K562 (cell line): ENCODE data around the gene GTF3C1. TPM values are rescaled to one million over a fixed set of nuclear protein-coding genes. Genes with fewer than 3 reads are reported as not detected.

ENCODE experiments used
- ARID1B ChIP-seq: fragments of 450-650 bp; IDR thresholded peaks from 2 replicates; pipeline ENCODE4 v1.6.1; 2016; ENCODE audit warnings: antibody characterized with exemption, mild to moderate bottlenecking, inconsistent platforms
- DACH1 ChIP-seq: fragments of 450-650 bp; IDR thresholded peaks from 2 replicates; pipeline ENCODE4 v1.6.1; 2018; ENCODE audit not compliant: partially characterized antibody
- GABPB2 ChIP-seq: fragments of 250-450 bp; sonication (Bioruptor Pico); conservative IDR thresholded peaks from 2 replicates; pipeline ENCODE4 v1.5.1; 2021; ENCODE audit warnings: mild to moderate bottlenecking
- GATA2 ChIP-seq: sonication (generic); formaldehyde crosslinking; IDR thresholded peaks from 2 replicates; pipeline ENCODE4 v1.4.0; 2020; ENCODE audit warnings: mild to moderate bottlenecking, missing genetic modification reagents
- HCFC1 ChIP-seq: IDR thresholded peaks from 2 replicates; pipeline ENCODE4 v1.6.1; 2012; ENCODE audit warnings: low read depth, low read length, improper control_type of control experiment
- ID3 ChIP-seq, 2 experiments: fragments of 250-450 bp in 1 of 2; fragments of 450-650 bp in 1 of 2; sonication (Bioruptor Pico) in 1 of 2; IDR thresholded peaks; 2 replicates each; pipeline versions ENCODE4 v1.6.1 to v1.8.0; 2016 to 2021; ENCODE audit warnings: mild to moderate bottlenecking in 2 of 2, moderate library complexity in 2 of 2, missing compliant biosample characterization in 1 of 2, missing genetic modification characterization in 1 of 2
- ILF3 ChIP-seq: fragments of 450-650 bp; IDR thresholded peaks from 2 replicates; pipeline ENCODE4 v1.6.1; 2018; ENCODE audit warnings: antibody characterized with exemption, mild to moderate bottlenecking, moderate library complexity, borderline replicate concordance
- KAT7 ChIP-seq: sonication (generic); formaldehyde crosslinking; IDR thresholded peaks from 2 replicates; pipeline ENCODE4 v1.8.0; 2022; ENCODE audit warnings: missing genetic modification reagents, mild to moderate bottlenecking, borderline replicate concordance
- KAT8 ChIP-seq: fragments of 450-650 bp; IDR thresholded peaks from 2 replicates; pipeline ENCODE4 v1.6.1; 2016; ENCODE audit warnings: low read depth, mild to moderate bottlenecking
- KLF10 ChIP-seq: fragments of 250-450 bp; sonication (Bioruptor Pico); IDR thresholded peaks from 2 replicates; pipeline ENCODE4 v1.6.1; 2021; ENCODE audit warnings: matching md5 sums
- MAFF ChIP-seq: IDR thresholded peaks from 2 replicates; pipeline ENCODE4 v1.6.1; 2012; ENCODE audit warnings: low read length, improper control_type of control experiment
- MEF2A ChIP-seq: IDR thresholded peaks from 2 replicates; pipeline ENCODE4 v1.6.1; 2011; ENCODE audit warnings: low read depth, mild to moderate bottlenecking, low read length, moderate library complexity; ENCODE audit not compliant: control insufficient read depth
- MEIS2 ChIP-seq: fragments of 450-650 bp; IDR thresholded peaks from 2 replicates; pipeline ENCODE4 v1.6.1; 2014; ENCODE audit warnings: mild to moderate bottlenecking; ENCODE audit not compliant: partially characterized antibody
- RAD51 ChIP-seq: fragments of 450-650 bp; IDR thresholded peaks from 2 replicates; pipeline ENCODE4 v1.7.1; 2016; ENCODE audit warnings: low read depth, mild to moderate bottlenecking, borderline replicate concordance
- TEAD4 ChIP-seq, 2 experiments: sonication (generic) in 1 of 2; formaldehyde crosslinking in 1 of 2; IDR thresholded peaks; 2 replicates each; pipeline versions ENCODE4 v1.6.1 to v1.8.0; 2012 to 2022; ENCODE audit warnings: borderline replicate concordance in 1 of 2, inconsistent platforms in 1 of 2, low read length in 1 of 2, mild to moderate bottlenecking in 1 of 2, missing genetic modification reagents in 1 of 2
- XRCC3 ChIP-seq: fragments of 450-650 bp; IDR thresholded peaks from 2 replicates; pipeline ENCODE4 v1.6.1; 2017; ENCODE audit warnings: mild to moderate bottlenecking, moderate library complexity
- ZFP1 ChIP-seq: fragments of 450-650 bp; formaldehyde crosslinking; IDR thresholded peaks from 2 replicates; pipeline ENCODE4 v1.4.0; 2020; ENCODE audit warnings: mild to moderate bottlenecking, mixed read lengths
- ZKSCAN1 ChIP-seq: fragments of 150-350 bp; IDR thresholded peaks from 2 replicates; pipeline ENCODE4 v1.6.1; 2016; ENCODE audit warnings: low read depth, low read length
- ZKSCAN3 ChIP-seq: fragments of 250-450 bp; sonication (Bioruptor Pico); IDR thresholded peaks from 2 replicates; pipeline ENCODE4 v1.4.0; 2020
- ZNF197 ChIP-seq: fragments of 200-800 bp; sonication (Bioruptor generic); IDR thresholded peaks from 2 replicates; pipeline ENCODE4 v1.6.1; 2016; ENCODE audit warnings: low read depth, missing genetic modification characterization, missing compliant biosample characterization
- ZNF449 ChIP-seq: fragments of 250-450 bp; sonication (Bioruptor Pico); IDR thresholded peaks from 2 replicates; pipeline ENCODE4 v1.8.0; 2022; ENCODE audit warnings: moderate library complexity, mild to moderate bottlenecking, inconsistent platforms
- ZNF699 ChIP-seq: fragments of 250-450 bp; sonication (Bioruptor Pico); IDR thresholded peaks from 2 replicates; pipeline ENCODE4 v1.8.0; 2021; ENCODE audit warnings: mild to moderate bottlenecking, moderate library complexity; ENCODE audit not compliant: insufficient replicate concordance
- ZSCAN29 ChIP-seq: fragments of 450-650 bp; IDR thresholded peaks from 2 replicates; pipeline ENCODE4 v1.6.1; 2017
- ZSCAN32 ChIP-seq: fragments of 450-650 bp; formaldehyde crosslinking; IDR thresholded peaks from 2 replicates; pipeline ENCODE4 v1.4.0; 2020; ENCODE audit warnings: mild to moderate bottlenecking, moderate library complexity
- polyA plus RNA-seq, 8 experiments: library from polyadenylated mRNA; depleted of rRNA in 4 of 8; stranded (reverse) in 5 of 8; unstranded in 3 of 8; fragments of >200 nt; fragmentation: Nextera tagmentation in 2 of 8; fragmentation: Illumina TruSeq in 1 of 8; extraction: Ambion mirVana in 2 of 8; extraction: Trizol in 1 of 8; gene quantifications; 2 replicates each; pipeline versions ENCODE4 v1.2.1 to v1.2.3, GENCODE V29; 2011 to 2014; ENCODE audit warnings: inconsistent platforms in 1 of 8, missing spikeins in 1 of 8
- total RNA-seq, 7 experiments: library from RNA; depleted of rRNA in 6 of 7; stranded (reverse); fragments of >200 nt in 6 of 7; fragmentation: Illumina TruSeq in 2 of 7; extraction: Trizol in 2 of 7; gene quantifications; 2 replicates each; pipeline versions ENCODE4 v1.2.1 to v1.2.3, GENCODE V29; 2011 to 2021; ENCODE audit warnings: low replicate concordance in 1 of 7
- TF ChIP-seq, protein P1 (sequence below): IDR thresholded peaks from 2 replicates; pipeline ENCODE4 v1.6.1; 2012; ENCODE audit warnings: low read depth, low read length, improper control_type of control experiment, borderline replicate concordance
- TF ChIP-seq, protein P2 (sequence below), 2 experiments: fragments of 450-650 bp; IDR thresholded peaks; 2 replicates each; pipeline ENCODE4 v1.6.1; 2016

Gene GTF3C1
- total and polyA plus RNA-seq, 9 of the 15 experiments (the other 6 are each of a cell fraction or from before 2014, with no cell fraction given) = 0.72 to 63.6 (median 30.9) TPM

DNA sequence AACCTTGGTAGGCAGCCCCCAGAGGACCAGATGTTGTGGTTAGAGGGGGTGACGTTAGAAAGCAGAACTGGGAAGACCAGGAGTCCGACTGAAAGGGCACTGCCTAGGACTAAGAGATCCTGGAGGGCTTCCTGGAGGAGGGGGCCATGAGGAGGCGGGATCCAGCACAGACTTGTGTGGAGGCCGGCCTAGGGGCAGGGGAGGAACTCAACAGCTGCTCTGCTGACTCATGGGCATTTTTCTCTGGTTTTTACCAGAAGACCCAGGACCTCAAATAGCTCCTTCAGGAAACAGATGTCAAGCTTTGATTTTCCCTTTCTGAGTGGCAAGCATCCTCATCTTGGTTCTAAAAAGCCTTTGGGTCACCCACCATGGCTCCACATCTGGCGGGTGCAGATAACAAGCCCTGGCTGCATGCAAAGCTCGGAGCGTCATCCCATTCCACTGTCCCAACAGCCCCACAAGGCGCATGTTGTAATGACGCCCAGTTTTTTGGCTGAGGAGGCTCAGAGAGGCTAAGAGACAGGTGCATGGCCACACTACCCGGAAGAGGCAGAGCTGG, 118.7 kb downstream of the GTF3C1 start (continued):
- no peak for TF ChIP-seq ID3 (CRISPR knock-in tag; IDR thresholded peaks at IDR 0.05)
- no peak for TF ChIP-seq ID3 (tag; IDR thresholded peaks at IDR 0.05)
- peak; percentile 90 for TF ChIP-seq TEAD4 (IDR thresholded peaks at IDR 0.05; ENCODE audit: low read length)
- no peak for TF ChIP-seq TEAD4 (CRISPR knock-in tag; IDR thresholded peaks at IDR 0.05; ENCODE audit: borderline replicate concordance)
- TF ChIP-seq ZKSCAN1 = no peak
- no peak for TF ChIP-seq ZKSCAN3 (CRISPR knock-in tag)
- TF ChIP-seq ZNF449 = no peak
- TF ChIP-seq ZSCAN32 (CRISPR knock-in tag) = no peak
- TF ChIP-seq ZFP1 (CRISPR knock-in tag) = no peak
- TF ChIP-seq ZSCAN29 = no peak
- peak; percentile 37 for TF ChIP-seq DACH1
- TF ChIP-seq, protein P1, sequence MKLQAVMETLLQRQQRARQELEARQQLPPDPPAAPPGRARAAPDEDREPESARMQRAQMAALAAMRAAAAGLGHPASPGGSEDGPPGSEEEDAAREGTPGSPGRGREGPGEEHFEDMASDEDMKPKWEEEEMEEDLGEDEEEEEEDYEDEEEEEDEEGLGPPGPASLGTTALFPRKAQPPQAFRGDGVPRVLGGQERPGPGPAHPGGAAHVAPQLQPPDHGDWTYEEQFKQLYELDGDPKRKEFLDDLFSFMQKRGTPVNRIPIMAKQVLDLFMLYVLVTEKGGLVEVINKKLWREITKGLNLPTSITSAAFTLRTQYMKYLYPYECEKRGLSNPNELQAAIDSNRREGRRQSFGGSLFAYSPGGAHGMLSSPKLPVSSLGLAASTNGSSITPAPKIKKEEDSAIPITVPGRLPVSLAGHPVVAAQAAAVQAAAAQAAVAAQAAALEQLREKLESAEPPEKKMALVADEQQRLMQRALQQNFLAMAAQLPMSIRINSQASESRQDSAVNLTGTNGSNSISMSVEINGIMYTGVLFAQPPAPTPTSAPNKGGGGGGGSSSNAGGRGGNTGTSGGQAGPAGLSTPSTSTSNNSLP = no peak
- TF ChIP-seq ZNF197 = no peak
- no peak for TF ChIP-seq GABPB2 (CRISPR knock-in tag)
- no peak for TF ChIP-seq KAT8
- peak; percentile 44; the same call in 1 of the 2 replicates for TF ChIP-seq MAFF
- TF ChIP-seq XRCC3 = no peak
- no peak for TF ChIP-seq ZNF699 (CRISPR knock-in tag)
- TF ChIP-seq, protein P2, sequence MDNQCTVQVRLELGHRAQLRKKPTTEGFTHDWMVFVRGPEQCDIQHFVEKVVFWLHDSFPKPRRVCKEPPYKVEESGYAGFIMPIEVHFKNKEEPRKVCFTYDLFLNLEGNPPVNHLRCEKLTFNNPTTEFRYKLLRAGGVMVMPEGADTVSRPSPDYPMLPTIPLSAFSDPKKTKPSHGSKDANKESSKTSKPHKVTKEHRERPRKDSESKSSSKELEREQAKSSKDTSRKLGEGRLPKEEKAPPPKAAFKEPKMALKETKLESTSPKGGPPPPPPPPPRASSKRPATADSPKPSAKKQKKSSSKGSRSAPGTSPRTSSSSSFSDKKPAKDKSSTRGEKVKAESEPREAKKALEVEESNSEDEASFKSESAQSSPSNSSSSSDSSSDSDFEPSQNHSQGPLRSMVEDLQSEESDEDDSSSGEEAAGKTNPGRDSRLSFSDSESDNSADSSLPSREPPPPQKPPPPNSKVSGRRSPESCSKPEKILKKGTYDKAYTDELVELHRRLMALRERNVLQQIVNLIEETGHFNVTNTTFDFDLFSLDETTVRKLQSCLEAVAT (IDR thresholded peaks at IDR 0.05) = no peak
- no peak for TF ChIP-seq KLF10 (CRISPR knock-in tag)
- peak; percentile 69; the same call in 1 of the 2 replicates for TF ChIP-seq MEF2A
- TF ChIP-seq KAT7 (CRISPR knock-in tag) = no peak
- peak; percentile 65 for TF ChIP-seq MEIS2
- peak; percentile 53; the same call in 1 of the 2 replicates for TF ChIP-seq GATA2
- no peak for TF ChIP-seq ILF3
- TF ChIP-seq ARID1B = peak; percentile 94
- TF ChIP-seq RAD51 = no peak
- TF ChIP-seq HCFC1 = no peak
